Upper lobe of left lung (tissue), 4 donors: ENCODE results near the gene PSG5.

Source experiments
- POLR2A ChIP-seq, 4 donors: fragments of 450-650 bp; IDR thresholded peaks; one replicate each; pipeline ENCODE4 v1.5.1; 2016 to 2017; ENCODE audit warnings: antibody characterized with exemption in 4 of 4, mild to moderate bottlenecking in 2 of 4
- POLR2AphosphoS5 ChIP-seq, 2 donors: sonication (generic); formaldehyde crosslinking; IDR thresholded peaks; one replicate each; pipeline ENCODE4 v1.5.1; 2017; ENCODE audit warnings: antibody characterized with exemption in 2 of 2

DNA sequence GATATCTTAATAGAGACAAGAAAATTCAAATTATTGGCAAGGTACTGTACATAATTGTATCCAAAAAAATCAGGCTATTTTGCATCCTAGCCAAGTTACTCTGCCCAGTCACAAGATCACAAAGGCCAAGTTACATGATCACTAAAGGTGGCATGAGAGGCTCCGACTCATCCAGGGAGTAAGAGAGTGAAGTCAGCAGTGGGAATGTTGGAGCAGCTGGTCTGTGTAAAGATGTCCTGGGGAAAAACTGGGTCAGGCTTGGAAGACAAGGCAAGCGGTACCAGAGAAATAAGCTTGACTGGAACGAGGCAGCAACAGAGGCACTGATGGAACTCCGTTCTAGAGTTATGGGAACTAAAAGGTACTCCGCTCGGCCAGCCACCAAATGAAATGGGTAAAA lies 53.6 kb downstream of the PSG5 start:
- no peak for TF ChIP-seq POLR2AphosphoS5 (IDR thresholded peaks at IDR 0.05)
- no peak for TF ChIP-seq POLR2A (IDR thresholded peaks at IDR 0.05)
